GM12892 (cell line): ENCODE data around the gene ABHD14A.

Experiments used
- POLR2A ChIP-seq: IDR thresholded peaks from 2 replicates; pipeline ENCODE4 v1.6.1; 2011; ENCODE audit warnings: low read depth, low read length, control low read depth
- POLR2AphosphoS5 ChIP-seq: IDR thresholded peaks from 2 replicates; pipeline ENCODE4 v1.6.1; 2011; ENCODE audit warnings: low read depth, low read length, control low read depth
- TAF1 ChIP-seq: IDR thresholded peaks from 2 replicates; pipeline ENCODE4 v1.6.1; 2011; ENCODE audit warnings: low read depth, mild to moderate bottlenecking, control low read depth, low read length, borderline replicate concordance

- TF ChIP-seq POLR2A (no peak), POLR2AphosphoS5 (no peak), TAF1 (no peak)
Measured at GRCh38 chr3:51966486-51966885, 8.4 kb upstream of the ABHD14A start.
